GM12878 (cell line): ENCODE data around the gene GATA2. TPM values are rescaled to one million over a fixed set of nuclear protein-coding genes. Genes with fewer than 3 reads are reported as not detected.

Experiments
- ATAC-seq: fragments of 200-7000 bp; cut with Tn5 transposase; 3 replicates; pipeline ENCODE4 v1.9.1; 2020; ENCODE audit warnings: mild to moderate bottlenecking, moderate library complexity
- BruUV-seq: library from RNA; stranded (reverse); fragments of 400-500 nt; replicated peaks from 2 replicates; lab custom pipeline; 2021; lab: Mats Ljungman, UMichigan
- CTCF ChIA-PET: fragments of 300-600 bp; sonication (Branson Sonifier 250); formaldehyde crosslinking; extraction: SDS; loops from one replicate; lab custom pipeline; 2021; ENCODE audit warnings: inconsistent platforms; lab: Yijun Ruan, JAX
- POLR2A ChIA-PET: fragments of 350-600 bp; formaldehyde crosslinking; extraction: SDS; loops from one replicate; lab custom pipeline; 2021; ENCODE audit warnings: inconsistent platforms; lab: Charles Lee
- RAD21 ChIA-PET: fragments of 300-600 bp; sonication (Branson Sonifier 250); formaldehyde crosslinking; loops from one replicate; lab custom pipeline; 2023; ENCODE audit warnings: antibody characterized with exemption; ENCODE audit not compliant: unreplicated experiment; lab: Charles Lee
- SMC1A ChIA-PET: fragments of 300-600 bp; sonication (Branson Sonifier 250); formaldehyde crosslinking; loops from one replicate; lab custom pipeline; 2023; ENCODE audit not compliant: unreplicated experiment, uncharacterized antibody; lab: Charles Lee
- DNase-seq: peaks from one replicate; pipeline ENCODE4 v3.0.0-alpha.2; 2011; ENCODE audit warnings: low read depth, low spot score
- FAIRE-seq: peaks from 3 replicates; lab custom pipeline; 2011; peaks lifted over from hg19 to GRCh38; lab: Jason Lieb, UNC
- H2AFZ ChIP-seq: 2 replicates; pipeline ENCODE4 v1.6.0; 2011; ENCODE audit warnings: low read depth, low read length, control low read depth; ENCODE audit not compliant: control insufficient read depth
- H3K27ac ChIP-seq: 2 replicates; pipeline ENCODE4 v1.5.1; 2011; ENCODE audit warnings: control low read depth; ENCODE audit not compliant: control insufficient read depth, insufficient read depth
- H3K27me3 ChIP-seq, 2 experiments: replicated peaks in 1 of 2; 2 replicates each; pipeline versions ENCODE4 v1.6.0 to v1.6.1; 2011; ENCODE audit warnings: low read length in 1 of 2; ENCODE audit not compliant: control insufficient read depth in 2 of 2, insufficient read depth in 2 of 2
- H3K36me3 ChIP-seq, 2 experiments: 2 replicates each; pipeline ENCODE4 v1.5.1; 2011; ENCODE audit warnings: low read length in 1 of 2; ENCODE audit not compliant: control insufficient read depth in 2 of 2, insufficient read depth in 2 of 2
- H3K4me1 ChIP-seq: 2 replicates; pipeline ENCODE4 v1.6.1; 2011; ENCODE audit warnings: mild to moderate bottlenecking, low read length, moderate library complexity, mixed read lengths; ENCODE audit not compliant: control insufficient read depth, insufficient read depth
- H3K4me2 ChIP-seq: 2 replicates; pipeline ENCODE4 v1.6.0; 2011; ENCODE audit warnings: control low read depth; ENCODE audit not compliant: control insufficient read depth, insufficient read depth
- H3K4me3 ChIP-seq: fragments of 200-600 bp; sonication (generic); 2 replicates; pipeline ENCODE4 v1.5.1; 2016
- H3K79me2 ChIP-seq: 2 replicates; pipeline ENCODE4 v1.6.0; 2011; ENCODE audit warnings: low read length; ENCODE audit not compliant: control insufficient read depth, insufficient read depth
- H3K9ac ChIP-seq: 2 replicates; pipeline ENCODE4 v1.8.0; 2011; ENCODE audit warnings: low read length, control low read depth, mixed read lengths; ENCODE audit not compliant: control insufficient read depth, insufficient read depth
- H3K9me3 ChIP-seq: replicated peaks from 3 replicates; pipeline ENCODE4 v1.5.1; 2011; ENCODE audit warnings: mild to moderate bottlenecking, low read length; ENCODE audit not compliant: control insufficient read depth, insufficient read depth
- H4K20me1 ChIP-seq: 2 replicates; pipeline ENCODE4 v1.6.0; 2011; ENCODE audit not compliant: control insufficient read depth, insufficient read depth
- CREM ChIP-seq: IDR thresholded peaks from 2 replicates; pipeline ENCODE4 v1.6.1; 2014; ENCODE audit warnings: antibody characterized with exemption, low read depth
- ESRRA ChIP-seq: IDR thresholded peaks from 2 replicates; pipeline ENCODE4 v1.6.1; 2012; ENCODE audit warnings: mild to moderate bottlenecking, low read length, improper control_type of control experiment
- FOXM1 ChIP-seq: IDR thresholded peaks from 2 replicates; pipeline ENCODE4 v1.6.1; 2012; ENCODE audit warnings: low read depth, mild to moderate bottlenecking, inconsistent platforms, low read length, moderate library complexity
- HSF1 ChIP-seq: fragments of 150-350 bp; IDR thresholded peaks from 2 replicates; pipeline ENCODE4 v1.6.1; 2014; ENCODE audit warnings: mild to moderate bottlenecking, low read depth, low read length
- KLF5 ChIP-seq: fragments of 450-650 bp; IDR thresholded peaks from 2 replicates; pipeline ENCODE4 v1.6.1; 2014; ENCODE audit warnings: mild to moderate bottlenecking; ENCODE audit not compliant: partially characterized antibody
- NRF1 ChIP-seq: conservative IDR thresholded peaks from 2 replicates; pipeline ENCODE4 v1.6.1; 2011; ENCODE audit warnings: mild to moderate bottlenecking, low read depth, low read length, improper control_type of control experiment
- WRNIP1 ChIP-seq: IDR thresholded peaks from 2 replicates; pipeline ENCODE4 v1.6.1; 2011; ENCODE audit warnings: low read depth, low read length, improper control_type of control experiment, borderline replicate concordance
- ZSCAN29 ChIP-seq: fragments of 450-650 bp; IDR thresholded peaks from 2 replicates; pipeline ENCODE4 v1.6.1; 2017; ENCODE audit warnings: mild to moderate bottlenecking, moderate library complexity
- ZZZ3 ChIP-seq: IDR thresholded peaks from 2 replicates; pipeline ENCODE4 v1.6.1; 2011; ENCODE audit warnings: low read depth; ENCODE audit not compliant: control insufficient read depth, insufficient read length
- WGBS: methylation state at CpG from one replicate; pipeline ENCODE4 v1.1.6; 2016; ENCODE audit warnings: low lambda C conversion rate; ENCODE audit not compliant: insufficient replicate concordance, insufficient coverage; ENCODE audit errors: missing lambda C conversion rate; 5-methylcytosine and 5-hydroxymethylcytosine counted together
- in situ Hi-C: fragments of 300-500 bp; cut with MboI; formaldehyde crosslinking; loops from 9 replicates; pipeline ENCODE4 v1.14.3; 2018; ENCODE audit warnings: mixed read lengths
- intact Hi-C: fragments of 100-400 bp; cut with micrococcal nuclease; formaldehyde crosslinking; loops from one replicate; pipeline ENCODE4 v1.14.2; 2022; ENCODE audit not compliant: unreplicated experiment
- polyA plus RNA-seq, 11 experiments: library from polyadenylated mRNA; depleted of rRNA in 4 of 11; unstranded in 6 of 11; stranded (reverse) in 5 of 11; fragments of >200 nt; fragmentation: Nextera tagmentation in 4 of 11; fragmentation: Illumina TruSeq in 1 of 11; extraction: Ambion mirVana in 4 of 11; extraction: Trizol in 1 of 11; gene quantifications; 1 replicate in 1 of 11; 2 replicates in 10 of 11; pipeline versions ENCODE4 v1.2.1 to v1.2.3, GENCODE V29; 2011 to 2016; ENCODE audit warnings: inconsistent platforms in 2 of 11, missing spikeins in 2 of 11, low read depth in 1 of 11
- total RNA-seq, 4 experiments: library from RNA; depleted of rRNA in 3 of 4; stranded (reverse); fragments of >200 nt in 3 of 4; fragmentation: Illumina TruSeq in 1 of 4; extraction: Trizol in 1 of 4; gene quantifications; 2 replicates each; pipeline versions ENCODE4 v1.2.1 to v1.2.3, GENCODE V29; 2013 to 2021
- TF ChIP-seq, protein P1 (sequence below): fragments of 450-650 bp; IDR thresholded peaks from 2 replicates; pipeline ENCODE4 v1.6.1; 2017; ENCODE audit warnings: mild to moderate bottlenecking, moderate library complexity
- TF ChIP-seq, protein P2 (sequence below): fragments of 450-650 bp; IDR thresholded peaks from 2 replicates; pipeline ENCODE4 v1.6.1; 2018; ENCODE audit warnings: borderline replicate concordance, mild to moderate bottlenecking; ENCODE audit not compliant: partially characterized antibody

Gene GATA2
- total and polyA plus RNA-seq, 10 of the 15 experiments (the other 5 are each of a cell fraction or from before 2014, with no cell fraction given) = 0.56 TPM; not detected in 9

- TF ChIP-seq, protein P1, sequence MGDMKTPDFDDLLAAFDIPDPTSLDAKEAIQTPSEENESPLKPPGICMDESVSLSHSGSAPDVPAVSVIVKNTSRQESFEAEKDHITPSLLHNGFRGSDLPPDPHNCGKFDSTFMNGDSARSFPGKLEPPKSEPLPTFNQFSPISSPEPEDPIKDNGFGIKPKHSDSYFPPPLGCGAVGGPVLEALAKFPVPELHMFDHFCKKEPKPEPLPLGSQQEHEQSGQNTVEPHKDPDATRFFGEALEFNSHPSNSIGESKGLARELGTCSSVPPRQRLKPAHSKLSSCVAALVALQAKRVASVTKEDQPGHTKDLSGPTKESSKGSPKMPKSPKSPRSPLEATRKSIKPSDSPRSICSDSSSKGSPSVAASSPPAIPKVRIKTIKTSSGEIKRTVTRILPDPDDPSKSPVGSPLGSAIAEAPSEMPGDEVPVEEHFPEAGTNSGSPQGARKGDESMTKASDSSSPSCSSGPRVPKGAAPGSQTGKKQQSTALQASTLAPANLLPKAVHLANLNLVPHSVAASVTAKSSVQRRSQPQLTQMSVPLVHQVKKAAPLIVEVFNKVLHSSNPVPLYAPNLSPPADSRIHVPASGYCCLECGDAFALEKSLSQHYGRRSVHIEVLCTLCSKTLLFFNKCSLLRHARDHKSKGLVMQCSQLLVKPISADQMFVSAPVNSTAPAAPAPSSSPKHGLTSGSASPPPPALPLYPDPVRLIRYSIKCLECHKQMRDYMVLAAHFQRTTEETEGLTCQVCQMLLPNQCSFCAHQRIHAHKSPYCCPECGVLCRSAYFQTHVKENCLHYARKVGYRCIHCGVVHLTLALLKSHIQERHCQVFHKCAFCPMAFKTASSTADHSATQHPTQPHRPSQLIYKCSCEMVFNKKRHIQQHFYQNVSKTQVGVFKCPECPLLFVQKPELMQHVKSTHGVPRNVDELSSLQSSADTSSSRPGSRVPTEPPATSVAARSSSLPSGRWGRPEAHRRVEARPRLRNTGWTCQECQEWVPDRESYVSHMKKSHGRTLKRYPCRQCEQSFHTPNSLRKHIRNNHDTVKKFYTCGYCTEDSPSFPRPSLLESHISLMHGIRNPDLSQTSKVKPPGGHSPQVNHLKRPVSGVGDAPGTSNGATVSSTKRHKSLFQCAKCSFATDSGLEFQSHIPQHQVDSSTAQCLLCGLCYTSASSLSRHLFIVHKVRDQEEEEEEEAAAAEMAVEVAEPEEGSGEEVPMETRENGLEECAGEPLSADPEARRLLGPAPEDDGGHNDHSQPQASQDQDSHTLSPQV = no peak
- no peak for TF ChIP-seq HSF1
Measured at GRCh38 chr3:128500556-128500955, 7.6 kb upstream of the GATA2 start (continued).

DNA sequence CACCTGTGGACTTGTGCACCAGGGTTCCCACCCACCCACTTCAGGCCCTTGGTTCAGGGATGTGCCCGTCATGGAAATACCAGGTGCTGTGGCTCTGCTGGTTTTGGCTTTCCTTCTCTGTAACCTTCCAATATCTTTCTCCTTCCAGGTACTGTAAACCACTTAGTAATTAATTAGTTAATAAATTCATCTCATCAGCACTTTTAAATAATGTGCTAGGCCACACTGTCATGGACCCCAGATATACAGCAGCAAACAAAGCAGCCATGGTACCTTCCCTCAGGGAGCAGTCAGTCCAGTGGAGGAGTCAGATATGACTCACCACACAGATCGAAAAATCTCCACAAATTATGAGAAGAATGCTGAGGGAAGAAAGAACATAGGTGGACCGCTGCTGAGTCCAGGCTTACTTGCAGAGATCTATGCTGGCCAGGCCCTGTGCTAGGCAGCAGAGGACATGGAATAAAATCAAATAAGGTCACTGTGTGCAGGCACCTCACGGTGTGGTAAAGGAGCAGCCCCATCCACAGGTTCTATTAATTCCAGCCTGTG, 6.8 kb upstream of the GATA2 start:
- no peak overlapping the region for H3K27ac ChIP-seq
- ChIA-PET CTCF (interaction anchor here (1.0 to 1.3 kb wide), 3 partner anchors 8 to 73 kb away, joined by 3 to 10 read pairs (median 5); no protein-coding TSS in a partner anchor), RAD21 (interaction anchor here (0.7 kb wide), 1 partner anchor 42 kb away, joined by 3 read pairs; no protein-coding TSS in a partner anchor), POLR2A (no interaction called here), SMC1A (no interaction called here)
- H3K9ac ChIP-seq = no peak overlapping the region
- ATAC-seq (no peak), DNase-seq (no peak), FAIRE-seq (no peak)
- H3K9me3 ChIP-seq = no peaks in the 10 kb centered on the region
- no peak overlapping the region for H3K4me2 ChIP-seq
- no peak overlapping the region for H3K4me3 ChIP-seq
- H4K20me1 ChIP-seq = no peaks in the 10 kb centered on the region
- no peaks in the 10 kb centered on the region for H3K79me2 ChIP-seq
- H3K36me3 ChIP-seq = no peaks in the 10 kb centered on the region
- no peaks in the 10 kb centered on the region for H3K4me1 ChIP-seq
- intact Hi-C loops (loop anchor here (5.0 to 10.0 kb wide), 2 partner anchors 275 to 402 kb away; no protein-coding TSS in a partner anchor), in situ Hi-C loops (loop anchor here (10.0 kb wide), 1 partner anchor 405 kb away; no protein-coding TSS in a partner anchor)
- 33% methylated on average over 4 of the region's 4 CpGs for WGBS
- no peak overlapping the region for H2AFZ ChIP-seq
- H3K27me3 ChIP-seq = peaks cover 3% of the 10 kb centered on the region in 2 experiments
- no TSS peak for BruUV-seq
- TF ChIP-seq ZSCAN29 (no peak), WRNIP1 (no peak), CREM (no peak), NRF1 (no peak), ZZZ3 (no peak), KLF5 (no peak), FOXM1 (no peak), ESRRA (no peak)
- TF ChIP-seq, protein P2, sequence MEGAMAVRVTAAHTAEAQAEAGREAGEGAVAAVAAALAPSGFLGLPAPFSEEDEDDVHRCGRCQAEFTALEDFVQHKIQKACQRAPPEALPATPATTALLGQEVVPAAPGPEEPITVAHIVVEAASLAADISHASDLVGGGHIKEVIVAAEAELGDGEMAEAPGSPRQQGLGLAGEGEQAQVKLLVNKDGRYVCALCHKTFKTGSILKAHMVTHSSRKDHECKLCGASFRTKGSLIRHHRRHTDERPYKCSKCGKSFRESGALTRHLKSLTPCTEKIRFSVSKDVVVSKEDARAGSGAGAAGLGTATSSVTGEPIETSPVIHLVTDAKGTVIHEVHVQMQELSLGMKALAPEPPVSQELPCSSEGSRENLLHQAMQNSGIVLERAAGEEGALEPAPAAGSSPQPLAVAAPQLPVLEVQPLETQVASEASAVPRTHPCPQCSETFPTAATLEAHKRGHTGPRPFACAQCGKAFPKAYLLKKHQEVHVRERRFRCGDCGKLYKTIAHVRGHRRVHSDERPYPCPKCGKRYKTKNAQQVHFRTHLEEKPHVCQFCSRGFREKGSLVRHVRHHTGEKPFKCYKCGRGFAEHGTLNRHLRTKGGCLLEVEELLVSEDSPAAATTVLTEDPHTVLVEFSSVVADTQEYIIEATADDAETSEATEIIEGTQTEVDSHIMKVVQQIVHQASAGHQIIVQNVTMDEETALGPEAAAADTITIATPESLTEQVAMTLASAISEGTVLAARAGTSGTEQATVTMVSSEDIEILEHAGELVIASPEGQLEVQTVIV = no peak
